Right forelimb (tissue), 1 donor: ENCODE data around the gene MYNN.

Experiments used
- DNase-seq: peaks from one replicate; pipeline ENCODE4 v3.0.0-alpha.2; 2018

MYNN gene

DNA sequence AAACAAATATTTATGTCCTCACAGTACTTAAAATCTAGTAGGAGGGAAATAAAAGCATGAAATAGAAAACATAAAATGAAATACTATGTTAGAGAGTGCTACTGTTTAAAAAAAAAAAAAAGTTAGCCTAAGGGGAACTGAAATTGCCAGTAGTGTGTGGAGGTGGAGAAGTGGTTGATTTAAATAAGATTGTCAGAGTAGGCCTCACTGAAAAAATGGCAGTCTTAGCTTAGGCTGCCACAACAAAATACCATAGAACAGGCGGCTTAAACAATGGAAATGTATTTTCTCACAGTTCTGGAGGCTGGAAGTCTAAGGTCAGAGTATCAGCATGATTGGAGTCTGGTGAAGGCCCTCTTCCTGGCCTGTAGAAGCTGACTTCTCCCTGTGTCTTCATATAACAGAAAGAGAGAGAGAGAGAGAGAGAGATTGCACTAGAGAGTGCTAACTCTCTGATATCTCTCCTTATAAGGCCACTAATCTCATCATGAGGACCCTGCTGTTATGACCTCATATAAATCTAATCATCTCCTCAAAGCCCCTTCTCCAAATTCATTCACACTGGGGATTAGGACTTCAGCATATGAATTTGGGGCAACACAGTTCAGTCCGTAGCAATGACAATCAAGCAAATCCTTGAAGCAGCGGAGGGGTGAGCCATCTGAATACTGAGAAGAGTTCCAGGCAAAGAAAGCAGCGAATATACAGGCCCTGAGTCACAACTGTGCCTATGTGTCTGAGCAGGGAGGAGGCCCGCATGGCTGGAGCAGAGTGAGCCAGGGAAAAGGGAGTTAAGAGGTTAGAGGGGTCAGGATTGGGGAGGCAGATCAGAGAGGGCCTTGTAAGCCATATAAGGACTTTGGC is 63.1 kb downstream of the MYNN start:
- DNase-seq = no peak

DNA sequence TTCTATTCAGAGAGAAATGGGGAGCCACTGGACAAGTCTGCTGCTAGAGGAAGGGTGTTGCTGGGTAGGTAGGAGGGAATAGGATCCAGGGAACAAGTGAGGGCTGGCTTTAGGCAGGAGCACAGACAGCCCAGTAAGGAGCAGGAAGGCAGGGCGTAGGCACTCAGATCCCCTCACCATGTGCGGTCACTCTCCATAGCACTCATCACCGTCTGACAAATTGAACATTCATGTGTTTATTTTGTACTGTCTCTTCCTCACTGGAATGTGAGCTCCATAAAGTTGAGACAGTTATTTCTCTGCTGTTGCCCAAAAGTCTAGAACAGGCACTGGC is 63.7 kb downstream of the MYNN start:
- no peak for DNase-seq

DNA sequence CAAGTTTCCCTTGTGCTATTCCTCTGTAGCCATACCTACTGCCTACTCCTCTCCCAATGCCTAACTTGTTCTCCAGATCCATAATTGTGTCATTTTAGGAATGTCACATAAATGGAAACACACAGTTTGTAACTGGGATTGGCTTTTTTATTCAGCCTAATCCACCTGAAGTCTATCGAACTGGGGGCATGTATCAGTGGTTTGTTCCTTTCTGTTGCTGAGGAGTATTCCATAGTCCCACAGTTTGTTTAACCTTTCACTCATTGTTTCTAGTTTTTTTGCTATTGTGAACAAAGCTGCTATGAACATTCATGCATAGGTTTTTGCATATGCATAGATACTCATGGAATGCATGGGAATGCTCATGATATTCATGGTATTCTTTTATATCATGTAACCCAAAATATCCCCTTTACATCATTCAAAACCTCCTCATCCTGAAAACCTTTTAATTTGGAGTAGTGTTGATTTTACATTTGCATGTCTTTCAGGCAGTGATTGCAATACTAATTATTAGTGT is 65.4 kb downstream of the MYNN start:
- DNase-seq = no peak
